ENCODE data around the gene CDK19. TPM values are rescaled to one million over a fixed set of nuclear protein-coding genes. Genes with fewer than 3 reads are reported as not detected.

Gene CDK19
- total RNA-seq, 4 donors from 2014 or later, result 10.8 to 13.2 (median 12.1) TPM

- intact Hi-C loops (cut with DNase I), result no loop called here
- Histone ChIP-seq H3K27me3 (no peaks in the 10 kb centered on the region), H3K27ac (no peak overlapping the region), H3K4me3 (no peak overlapping the region), H3K9me3 (no peaks in the 10 kb centered on the region), H3K36me3 (peaks cover 0 to 73% (median 0%) of the 10 kb centered on the region in 3 donors), H3K4me1 (no peaks in the 10 kb centered on the region)
- DNase-seq, result no peak
- TF ChIP-seq POLR2A (IDR thresholded peaks at IDR 0.05), result no peak
- TF ChIP-seq, protein P1, sequence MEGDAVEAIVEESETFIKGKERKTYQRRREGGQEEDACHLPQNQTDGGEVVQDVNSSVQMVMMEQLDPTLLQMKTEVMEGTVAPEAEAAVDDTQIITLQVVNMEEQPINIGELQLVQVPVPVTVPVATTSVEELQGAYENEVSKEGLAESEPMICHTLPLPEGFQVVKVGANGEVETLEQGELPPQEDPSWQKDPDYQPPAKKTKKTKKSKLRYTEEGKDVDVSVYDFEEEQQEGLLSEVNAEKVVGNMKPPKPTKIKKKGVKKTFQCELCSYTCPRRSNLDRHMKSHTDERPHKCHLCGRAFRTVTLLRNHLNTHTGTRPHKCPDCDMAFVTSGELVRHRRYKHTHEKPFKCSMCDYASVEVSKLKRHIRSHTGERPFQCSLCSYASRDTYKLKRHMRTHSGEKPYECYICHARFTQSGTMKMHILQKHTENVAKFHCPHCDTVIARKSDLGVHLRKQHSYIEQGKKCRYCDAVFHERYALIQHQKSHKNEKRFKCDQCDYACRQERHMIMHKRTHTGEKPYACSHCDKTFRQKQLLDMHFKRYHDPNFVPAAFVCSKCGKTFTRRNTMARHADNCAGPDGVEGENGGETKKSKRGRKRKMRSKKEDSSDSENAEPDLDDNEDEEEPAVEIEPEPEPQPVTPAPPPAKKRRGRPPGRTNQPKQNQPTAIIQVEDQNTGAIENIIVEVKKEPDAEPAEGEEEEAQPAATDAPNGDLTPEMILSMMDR (IDR thresholded peaks at IDR 0.05), result no peak
- WGBS, 2 donors, result 86 to 88% methylated on average over 2 of the region's 2 CpGs
Observed at GRCh38 chr6:110625883-110626282, 189.4 kb downstream of the CDK19 start.

GRCh38 chr6:110622912-110623578 is 192.2 kb downstream of the CDK19 start:
- no peak for DNase-seq
- peaks cover 0 to 8% (median 0%) of the 10 kb centered on the region in 3 donors for H3K4me1 ChIP-seq
- intact Hi-C loops (cut with DNase I), result no loop called here
- no peak overlapping the region for H3K4me3 ChIP-seq
- H3K27me3 ChIP-seq, result no peaks in the 10 kb centered on the region
- H3K27ac ChIP-seq, result no peak overlapping the region
- 75 to 78% methylated on average over 2 of the region's 2 CpGs for WGBS, 2 donors
- H3K36me3 ChIP-seq, result peaks cover 0 to 71% (median 0%) of the 10 kb centered on the region in 3 donors
- H3K9me3 ChIP-seq, result no peaks in the 10 kb centered on the region
- TF ChIP-seq POLR2A (IDR thresholded peaks at IDR 0.05), result no peak
- TF ChIP-seq, protein P1 (IDR thresholded peaks at IDR 0.05), result no peak

DNA sequence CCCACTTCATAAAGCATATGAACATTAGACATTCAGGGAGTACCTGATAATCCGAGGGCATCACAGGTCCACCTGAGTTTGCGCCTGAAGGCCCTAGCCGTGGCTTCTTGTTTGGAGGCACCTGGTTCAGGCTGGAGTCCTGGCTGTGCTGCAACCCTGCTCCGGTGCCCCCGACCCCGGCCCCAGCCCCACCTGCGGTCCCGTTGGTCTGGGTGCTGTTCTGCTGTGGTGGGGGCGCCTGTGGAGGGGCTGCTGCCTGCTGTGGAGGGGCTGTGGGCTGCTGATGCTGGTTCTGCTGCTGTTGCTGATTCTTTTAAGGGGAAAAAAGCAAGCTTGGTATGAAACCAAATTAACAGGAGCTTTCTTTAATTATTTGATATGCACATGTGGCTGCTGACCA is 194.2 kb downstream of the CDK19 start:
- peaks cover 0 to 8% (median 0%) of the 10 kb centered on the region in 3 donors for H3K4me1 ChIP-seq
- 94% methylated on average over 3 of the region's 9 CpGs; no CpG with 5 or more reads in 1 of the 2 donors for WGBS, 2 donors
- intact Hi-C loops (cut with DNase I), result no loop called here
- TF ChIP-seq POLR2A (IDR thresholded peaks at IDR 0.05), result no peak
- TF ChIP-seq, protein P1 (IDR thresholded peaks at IDR 0.05), result no peak
- H3K9me3 ChIP-seq, result no peaks in the 10 kb centered on the region
- H3K27me3 ChIP-seq, result no peaks in the 10 kb centered on the region
- H3K36me3 ChIP-seq, result peaks cover 0 to 65% (median 0%) of the 10 kb centered on the region in 3 donors
- H3K4me3 ChIP-seq, result no peak overlapping the region
- no peak for DNase-seq
- no peak overlapping the region for H3K27ac ChIP-seq

DNA sequence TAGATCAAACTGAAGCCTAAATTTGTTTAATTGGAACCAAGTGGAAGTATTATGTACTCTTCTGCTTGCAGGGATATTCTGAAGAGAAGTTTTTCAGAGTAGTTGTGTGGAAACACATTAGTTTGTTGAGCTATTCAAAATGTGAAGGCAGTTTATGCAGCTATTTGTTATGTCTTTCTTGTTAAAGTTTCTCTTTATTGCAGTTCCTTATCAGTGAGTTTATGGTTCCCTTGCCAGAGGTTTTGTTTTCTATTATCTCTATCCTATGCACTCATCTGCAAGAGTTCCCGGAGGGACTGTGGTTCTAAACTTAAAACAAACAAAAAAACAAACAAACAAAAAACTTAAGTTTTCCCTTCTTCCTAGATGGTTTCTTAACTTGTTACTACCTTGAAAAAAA is 195.2 kb downstream of the CDK19 start:
- H3K27ac ChIP-seq, result no peak overlapping the region
- WGBS, 2 donors, result 71 to 91% methylated on average over 1 of the region's 1 CpG
- no peaks in the 10 kb centered on the region for H3K27me3 ChIP-seq
- intact Hi-C loops (cut with DNase I), result no loop called here
- no peaks in the 10 kb centered on the region for H3K9me3 ChIP-seq
- TF ChIP-seq, protein P1 (IDR thresholded peaks at IDR 0.05), result no peak
- TF ChIP-seq POLR2A (IDR thresholded peaks at IDR 0.05), result no peak
- H3K4me3 ChIP-seq, result no peak overlapping the region
- peaks cover 0 to 8% (median 0%) of the 10 kb centered on the region in 3 donors for H3K4me1 ChIP-seq
- peaks cover 0 to 65% (median 0%) of the 10 kb centered on the region in 3 donors for H3K36me3 ChIP-seq
- DNase-seq, result no peak

GRCh38 chr6:110619275-110619908 is 195.9 kb downstream of the CDK19 start:
- TF ChIP-seq, protein P1 (IDR thresholded peaks at IDR 0.05), result no peak
- TF ChIP-seq POLR2A (IDR thresholded peaks at IDR 0.05), result no peak
- no peak for DNase-seq
- peaks cover 0 to 71% (median 0%) of the 10 kb centered on the region in 3 donors for H3K36me3 ChIP-seq
- peaks cover 0 to 8% (median 0%) of the 10 kb centered on the region in 3 donors for H3K4me1 ChIP-seq
- 81 to 83% methylated on average over 2 of the region's 2 CpGs for WGBS, 2 donors
- intact Hi-C loops (cut with DNase I), result no loop called here
- H3K27ac ChIP-seq, result no peak overlapping the region
- no peaks in the 10 kb centered on the region for H3K9me3 ChIP-seq
- no peak overlapping the region for H3K4me3 ChIP-seq
- no peaks in the 10 kb centered on the region for H3K27me3 ChIP-seq
